ENCODE data around the gene KRTAP10-2. TPM values are rescaled to one million over a fixed set of nuclear protein-coding genes. Genes with fewer than 3 reads are reported as not detected.
A peak's percentile ranks its signal among the peaks of the same experiment; 100 is the strongest.

Gene KRTAP10-2
- total RNA-seq, 1 donor from 2014 or later = not detected

GRCh38 chr21:44524414-44525371, 26.6 kb downstream of the KRTAP10-2 start:
- CTCF ChIA-PET = no interaction called here
- intact Hi-C loops (cut with micrococcal nuclease) = no loop called here

GRCh38 chr21:44523567-44524413, 27.5 kb downstream of the KRTAP10-2 start:
- no peak overlapping the region for H3K4me3 Mint-ChIP-seq
- no peak for TF ChIP-seq CTCF (IDR thresholded peaks at IDR 0.05)
- intact Hi-C loops (cut with micrococcal nuclease) = no loop called here
- no peaks in the 10 kb centered on the region for H3K36me3 Mint-ChIP-seq (ENCODE audit: low read depth)
- CTCF ChIA-PET = no interaction called here
- DNase-seq (no peak), ATAC-seq (ENCODE audit: low read depth) (no peak)
- no peaks in the 10 kb centered on the region for H3K4me1 Mint-ChIP-seq
- H3K9me3 Mint-ChIP-seq = no peaks in the 10 kb centered on the region
- no peak overlapping the region for H3K27ac Mint-ChIP-seq
- POLR2A ChIA-PET = no interaction called here
- H3K27me3 Mint-ChIP-seq = no peaks in the 10 kb centered on the region

More at GRCh38 chr21:44524414-44525371, 26.6 kb downstream of the KRTAP10-2 start:
- DNase-seq (no peak), ATAC-seq (ENCODE audit: low read depth) (no peak)
- TF ChIP-seq CTCF (IDR thresholded peaks at IDR 0.05) = no peak
- no peak overlapping the region for H3K27ac Mint-ChIP-seq
- H3K27me3 Mint-ChIP-seq = no peaks in the 10 kb centered on the region
- POLR2A ChIA-PET = no interaction called here
- H3K36me3 Mint-ChIP-seq (ENCODE audit: low read depth) = no peaks in the 10 kb centered on the region
- H3K4me1 Mint-ChIP-seq = no peaks in the 10 kb centered on the region
- no peaks in the 10 kb centered on the region for H3K9me3 Mint-ChIP-seq
- no peak overlapping the region for H3K4me3 Mint-ChIP-seq

- H3K27ac Mint-ChIP-seq = no peak overlapping the region
- ChIA-PET CTCF (no interaction called here), POLR2A (no interaction called here)
- no peaks in the 10 kb centered on the region for H3K4me1 Mint-ChIP-seq
- no peaks in the 10 kb centered on the region for H3K36me3 Mint-ChIP-seq (ENCODE audit: low read depth)
- peak; percentile 4 for DNase-seq
- no peak for ATAC-seq (ENCODE audit: low read depth)
- no peak overlapping the region for H3K4me3 Mint-ChIP-seq
- no peaks in the 10 kb centered on the region for H3K9me3 Mint-ChIP-seq
- H3K27me3 Mint-ChIP-seq = no peaks in the 10 kb centered on the region
- intact Hi-C loops (cut with micrococcal nuclease) = no loop called here
- no peak for TF ChIP-seq CTCF (IDR thresholded peaks at IDR 0.05)
These were observed 28.5 kb downstream of the KRTAP10-2 start for GRCh38 chr21:44522753-44523204.

- POLR2A ChIA-PET = no interaction called here
- no peak for TF ChIP-seq CTCF (IDR thresholded peaks at IDR 0.05)
- CTCF ChIA-PET = no interaction called here
- ATAC-seq (ENCODE audit: low read depth) (no peak), DNase-seq (peak; percentile 9)
- H3K9me3 Mint-ChIP-seq = no peaks in the 10 kb centered on the region
- H3K36me3 Mint-ChIP-seq (ENCODE audit: low read depth) = no peaks in the 10 kb centered on the region
- no peak overlapping the region for H3K4me3 Mint-ChIP-seq
- intact Hi-C loops (cut with micrococcal nuclease) = no loop called here
- H3K4me1 Mint-ChIP-seq = no peaks in the 10 kb centered on the region
- no peaks in the 10 kb centered on the region for H3K27me3 Mint-ChIP-seq
- no peak overlapping the region for H3K27ac Mint-ChIP-seq
These were observed 29.2 kb downstream of the KRTAP10-2 start for GRCh38 chr21:44521928-44522752.
